Tibial nerve (tissue), 4 donors: ENCODE data around the gene PRR30.

Experiments used
- CTCF ChIP-seq, 5 experiments: fragments of 200-600 bp in 3 of 5; fragments of 450-650 bp in 2 of 5; sonication (generic) in 3 of 5; IDR thresholded peaks; one replicate each; pipeline ENCODE4 v1.5.1; 2016 to 2019; ENCODE audit warnings: antibody characterized with exemption in 5 of 5, mild to moderate bottlenecking in 3 of 5, moderate library complexity in 2 of 5
- EP300 ChIP-seq, 2 donors: sonication (generic); formaldehyde crosslinking; IDR thresholded peaks; one replicate each; pipeline ENCODE4 v1.6.1; 2017; ENCODE audit warnings: antibody characterized with exemption in 2 of 2, mild to moderate bottlenecking in 1 of 2

- no peak for TF ChIP-seq CTCF (IDR thresholded peaks at IDR 0.05)
- no peak for TF ChIP-seq EP300 (IDR thresholded peaks at IDR 0.05)
These were observed 47.6 kb upstream of the PRR30 start for GRCh38 chr2:27186613-27187345.
